Measurements from ENCODE around the gene ARMH4.

The ARMH4 gene

GRCh38 chr14:58082011-58082410 lies 70.0 kb downstream of the ARMH4 start:
- no peaks in the 10 kb centered on the region for H3K79me2 ChIP-seq (ENCODE audit: insufficient read depth, low read length)
- H4K20me1 ChIP-seq (ENCODE audit: insufficient read depth, low read length): no peaks in the 10 kb centered on the region
- H3K9me3 ChIP-seq (ENCODE audit: insufficient read depth, low read length, severe bottlenecking): no peaks in the 10 kb centered on the region
- no peak overlapping the region for H3K27ac ChIP-seq (ENCODE audit: low read length)
- no peak for ATAC-seq (ENCODE audit: insufficient read depth, low read depth)
- H3K4me3 ChIP-seq (ENCODE audit: low read depth in 1 of 2, low read length in 2 of 2): no peak overlapping the region
- no peak overlapping the region for H3K9ac ChIP-seq (ENCODE audit: low read depth, low read length)
- no peak for DNase-seq
- H2AFZ ChIP-seq (ENCODE audit: low read depth, low read length): no peak overlapping the region
- no peaks in the 10 kb centered on the region for H3K36me3 ChIP-seq (ENCODE audit: insufficient read depth, low read length)
- H3K4me2 ChIP-seq (ENCODE audit: insufficient read depth, low read length): no peak overlapping the region
- H3K27me3 ChIP-seq (ENCODE audit: insufficient read depth, low read length, poor library complexity): peaks cover 7% of the 10 kb centered on the region
- no peaks in the 10 kb centered on the region for H3K4me1 ChIP-seq (ENCODE audit: insufficient read depth, low read length)
- TF ChIP-seq EZH2 (IDR thresholded peaks at IDR 0.05; ENCODE audit: borderline replicate concordance, low read depth, low read length, severe bottlenecking) (no peak), CTCF (IDR thresholded peaks at IDR 0.05; ENCODE audit: borderline replicate concordance, extremely low read depth, low read length, poor library complexity, severe bottlenecking) (no peak)

- DNase-seq: no peak
These were observed 73.5 kb downstream of the ARMH4 start for GRCh38 chr14:58078471-58078870.

GRCh38 chr14:58078068-58078467 lies 73.9 kb downstream of the ARMH4 start:
- no peak overlapping the region for H2AFZ ChIP-seq (ENCODE audit: low read depth, low read length)
- H3K4me1 ChIP-seq (ENCODE audit: insufficient read depth, low read length): no peaks in the 10 kb centered on the region
- H3K36me3 ChIP-seq (ENCODE audit: insufficient read depth, low read length): no peaks in the 10 kb centered on the region
- ATAC-seq (ENCODE audit: insufficient read depth, low read depth) (no peak), DNase-seq (no peak)
- no peak overlapping the region for H3K4me2 ChIP-seq (ENCODE audit: insufficient read depth, low read length)
- no peak overlapping the region for H3K9ac ChIP-seq (ENCODE audit: low read depth, low read length)
- TF ChIP-seq EZH2 (IDR thresholded peaks at IDR 0.05; ENCODE audit: borderline replicate concordance, low read depth, low read length, severe bottlenecking) (no peak), CTCF (IDR thresholded peaks at IDR 0.05; ENCODE audit: borderline replicate concordance, extremely low read depth, low read length, poor library complexity, severe bottlenecking) (no peak)
- no peak overlapping the region for H3K4me3 ChIP-seq (ENCODE audit: low read depth in 1 of 2, low read length in 2 of 2)
- H3K79me2 ChIP-seq (ENCODE audit: insufficient read depth, low read length): no peaks in the 10 kb centered on the region
- no peak overlapping the region for H3K27ac ChIP-seq (ENCODE audit: low read length)
- H3K27me3 ChIP-seq (ENCODE audit: insufficient read depth, low read length, poor library complexity): peaks cover 3% of the 10 kb centered on the region
- H4K20me1 ChIP-seq (ENCODE audit: insufficient read depth, low read length): no peaks in the 10 kb centered on the region
- no peaks in the 10 kb centered on the region for H3K9me3 ChIP-seq (ENCODE audit: insufficient read depth, low read length, severe bottlenecking)

More at GRCh38 chr14:58078471-58078870, 73.5 kb downstream of the ARMH4 start:
- Histone ChIP-seq H3K4me1 (ENCODE audit: insufficient read depth, low read length) (no peaks in the 10 kb centered on the region), H3K9ac (ENCODE audit: low read depth, low read length) (no peak overlapping the region), H3K27ac (ENCODE audit: low read length) (no peak overlapping the region), H3K36me3 (ENCODE audit: insufficient read depth, low read length) (no peaks in the 10 kb centered on the region), H3K4me3 (ENCODE audit: low read depth in 1 of 2, low read length in 2 of 2) (no peak overlapping the region), H4K20me1 (ENCODE audit: insufficient read depth, low read length) (no peaks in the 10 kb centered on the region), H3K27me3 (ENCODE audit: insufficient read depth, low read length, poor library complexity) (peaks cover 3% of the 10 kb centered on the region), H3K4me2 (ENCODE audit: insufficient read depth, low read length) (no peak overlapping the region), H3K9me3 (ENCODE audit: insufficient read depth, low read length, severe bottlenecking) (no peaks in the 10 kb centered on the region), H3K79me2 (ENCODE audit: insufficient read depth, low read length) (no peaks in the 10 kb centered on the region), H2AFZ (ENCODE audit: low read depth, low read length) (no peak overlapping the region)
- ATAC-seq (ENCODE audit: insufficient read depth, low read depth): no peak
- no peak for TF ChIP-seq CTCF (IDR thresholded peaks at IDR 0.05; ENCODE audit: borderline replicate concordance, extremely low read depth, low read length, poor library complexity, severe bottlenecking)
- no peak for TF ChIP-seq EZH2 (IDR thresholded peaks at IDR 0.05; ENCODE audit: borderline replicate concordance, low read depth, low read length, severe bottlenecking)

- no peaks in the 10 kb centered on the region for H3K4me1 ChIP-seq (ENCODE audit: insufficient read depth, low read length)
- no peak overlapping the region for H3K9ac ChIP-seq (ENCODE audit: low read depth, low read length)
These were observed 74.4 kb downstream of the ARMH4 start for GRCh38 chr14:58077621-58078020.

More at GRCh38 chr14:58077621-58078020, 74.4 kb downstream of the ARMH4 start:
- DNase-seq (no peak), ATAC-seq (ENCODE audit: insufficient read depth, low read depth) (no peak)
- Histone ChIP-seq H3K4me2 (ENCODE audit: insufficient read depth, low read length) (no peak overlapping the region), H4K20me1 (ENCODE audit: insufficient read depth, low read length) (no peaks in the 10 kb centered on the region), H3K27me3 (ENCODE audit: insufficient read depth, low read length, poor library complexity) (peaks cover 3% of the 10 kb centered on the region), H3K4me3 (ENCODE audit: low read depth in 1 of 2, low read length in 2 of 2) (no peak overlapping the region), H3K36me3 (ENCODE audit: insufficient read depth, low read length) (no peaks in the 10 kb centered on the region), H3K9me3 (ENCODE audit: insufficient read depth, low read length, severe bottlenecking) (no peaks in the 10 kb centered on the region), H2AFZ (ENCODE audit: low read depth, low read length) (no peak overlapping the region), H3K79me2 (ENCODE audit: insufficient read depth, low read length) (no peaks in the 10 kb centered on the region), H3K27ac (ENCODE audit: low read length) (no peak overlapping the region)
- TF ChIP-seq EZH2 (IDR thresholded peaks at IDR 0.05; ENCODE audit: borderline replicate concordance, low read depth, low read length, severe bottlenecking) (no peak), CTCF (IDR thresholded peaks at IDR 0.05; ENCODE audit: borderline replicate concordance, extremely low read depth, low read length, poor library complexity, severe bottlenecking) (no peak)

Measured in DND-41 (cell line).